Tibial nerve (tissue), 4 donors: ENCODE data around the gene GPANK1.

Experiments used
- EP300 ChIP-seq, 2 donors: sonication (generic); formaldehyde crosslinking; IDR thresholded peaks; one replicate each; pipeline ENCODE4 v1.6.1; 2017; ENCODE audit warnings: antibody characterized with exemption in 2 of 2, mild to moderate bottlenecking in 1 of 2
- POLR2A ChIP-seq, 2 donors: fragments of 450-650 bp; IDR thresholded peaks; one replicate each; pipeline ENCODE4 v1.6.1; 2017; ENCODE audit warnings: antibody characterized with exemption in 2 of 2, mild to moderate bottlenecking in 2 of 2, moderate library complexity in 2 of 2
- TF ChIP-seq, protein P1 (sequence below), 5 experiments: fragments of 200-600 bp in 3 of 5; fragments of 450-650 bp in 2 of 5; sonication (generic) in 3 of 5; IDR thresholded peaks; one replicate each; pipeline ENCODE4 v1.5.1; 2016 to 2019; ENCODE audit warnings: antibody characterized with exemption in 5 of 5, mild to moderate bottlenecking in 3 of 5, moderate library complexity in 2 of 5

DNA sequence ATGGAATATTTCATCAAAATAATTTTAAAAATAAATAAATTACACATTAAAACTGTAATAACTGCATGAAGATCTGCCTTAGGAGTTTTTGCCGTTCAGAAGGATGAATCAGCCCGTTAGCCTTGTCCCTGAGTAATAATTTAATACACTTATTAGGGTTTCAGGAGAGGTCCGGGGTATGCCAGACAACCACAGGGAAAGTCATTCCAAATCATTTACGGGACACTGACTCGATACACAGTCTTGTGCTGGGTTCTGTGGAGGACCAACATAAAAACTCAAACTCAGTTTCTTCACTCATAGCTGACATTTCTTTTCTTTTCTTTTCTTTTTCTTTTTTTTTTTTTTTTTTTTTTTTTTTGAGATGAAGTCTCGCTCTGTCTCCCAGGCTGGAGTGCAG is 41.1 kb upstream of the GPANK1 start:
- TF ChIP-seq, protein P1, sequence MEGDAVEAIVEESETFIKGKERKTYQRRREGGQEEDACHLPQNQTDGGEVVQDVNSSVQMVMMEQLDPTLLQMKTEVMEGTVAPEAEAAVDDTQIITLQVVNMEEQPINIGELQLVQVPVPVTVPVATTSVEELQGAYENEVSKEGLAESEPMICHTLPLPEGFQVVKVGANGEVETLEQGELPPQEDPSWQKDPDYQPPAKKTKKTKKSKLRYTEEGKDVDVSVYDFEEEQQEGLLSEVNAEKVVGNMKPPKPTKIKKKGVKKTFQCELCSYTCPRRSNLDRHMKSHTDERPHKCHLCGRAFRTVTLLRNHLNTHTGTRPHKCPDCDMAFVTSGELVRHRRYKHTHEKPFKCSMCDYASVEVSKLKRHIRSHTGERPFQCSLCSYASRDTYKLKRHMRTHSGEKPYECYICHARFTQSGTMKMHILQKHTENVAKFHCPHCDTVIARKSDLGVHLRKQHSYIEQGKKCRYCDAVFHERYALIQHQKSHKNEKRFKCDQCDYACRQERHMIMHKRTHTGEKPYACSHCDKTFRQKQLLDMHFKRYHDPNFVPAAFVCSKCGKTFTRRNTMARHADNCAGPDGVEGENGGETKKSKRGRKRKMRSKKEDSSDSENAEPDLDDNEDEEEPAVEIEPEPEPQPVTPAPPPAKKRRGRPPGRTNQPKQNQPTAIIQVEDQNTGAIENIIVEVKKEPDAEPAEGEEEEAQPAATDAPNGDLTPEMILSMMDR (IDR thresholded peaks at IDR 0.05): no peak
- TF ChIP-seq EP300 (IDR thresholded peaks at IDR 0.05) (no peak), POLR2A (IDR thresholded peaks at IDR 0.05) (no peak)
